Stimulated activated CD8-positive, alpha-beta memory T cell treated with anti-CD3 and anti-CD28 coated beads, Interleukin-7, amount 100 ng/mL, for 4 hours (primary cell): ENCODE measurements around the gene TANGO2.

ENCODE experiments used
- DNase-seq, 2 donors: peaks; one replicate each; pipeline ENCODE4 v3.0.0-alpha.2; 2020; ENCODE audit warnings: low read depth in 2 of 2

The TANGO2 gene

DNA sequence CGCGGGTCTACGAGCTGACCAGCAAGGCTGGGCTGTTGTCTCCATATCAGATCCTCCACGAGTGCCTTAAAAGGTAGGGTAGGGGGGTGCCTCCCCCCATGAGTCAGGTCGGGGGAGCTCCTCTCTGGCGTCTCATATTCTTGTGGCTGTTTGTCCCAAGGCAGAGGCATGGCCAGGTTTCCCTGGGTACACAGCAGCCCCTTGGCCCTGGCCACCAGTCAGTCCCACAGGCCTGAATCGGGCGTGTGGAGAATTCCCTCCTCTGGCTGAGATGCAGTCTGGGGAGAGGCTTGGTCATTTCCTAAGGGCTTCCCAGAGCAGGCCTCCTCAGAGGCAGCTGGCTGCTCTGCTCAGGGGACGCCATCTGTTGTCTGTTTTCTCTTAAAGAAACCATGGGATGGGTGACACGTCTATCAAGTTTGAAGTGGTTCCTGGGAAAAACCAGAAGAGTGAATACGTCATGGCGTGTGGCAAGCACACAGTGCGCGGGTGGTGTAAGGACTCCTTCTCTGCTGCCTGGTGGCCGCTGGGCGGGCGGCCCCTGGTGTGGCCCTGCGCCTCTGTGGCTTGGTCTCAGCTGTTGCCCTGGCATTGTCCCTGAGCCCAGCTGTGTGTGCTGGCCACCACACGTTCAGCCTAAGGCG is 85.4 kb downstream of the TANGO2 start:
- no peak for DNase-seq

DNA sequence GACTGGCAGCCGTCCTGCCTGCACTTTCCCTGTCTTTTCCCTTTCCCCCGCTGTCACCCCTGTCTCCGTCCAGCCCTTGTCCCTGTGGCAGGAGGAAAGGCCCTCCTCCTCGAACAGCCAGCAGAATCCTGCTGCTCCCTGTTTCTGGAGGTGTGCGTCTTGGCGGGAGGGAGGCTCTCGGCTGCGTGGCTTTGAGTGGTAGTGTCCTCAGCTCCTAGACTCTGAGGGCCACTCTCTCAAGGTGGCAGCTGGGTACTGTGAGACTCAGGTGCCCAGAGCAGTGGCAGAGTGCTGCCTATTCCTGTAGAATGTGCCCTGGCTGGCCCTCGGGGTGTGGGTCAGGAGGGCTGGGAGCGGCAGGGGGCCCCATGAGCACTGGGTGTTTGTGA is 85.9 kb downstream of the TANGO2 start:
- DNase-seq: no peak

DNA sequence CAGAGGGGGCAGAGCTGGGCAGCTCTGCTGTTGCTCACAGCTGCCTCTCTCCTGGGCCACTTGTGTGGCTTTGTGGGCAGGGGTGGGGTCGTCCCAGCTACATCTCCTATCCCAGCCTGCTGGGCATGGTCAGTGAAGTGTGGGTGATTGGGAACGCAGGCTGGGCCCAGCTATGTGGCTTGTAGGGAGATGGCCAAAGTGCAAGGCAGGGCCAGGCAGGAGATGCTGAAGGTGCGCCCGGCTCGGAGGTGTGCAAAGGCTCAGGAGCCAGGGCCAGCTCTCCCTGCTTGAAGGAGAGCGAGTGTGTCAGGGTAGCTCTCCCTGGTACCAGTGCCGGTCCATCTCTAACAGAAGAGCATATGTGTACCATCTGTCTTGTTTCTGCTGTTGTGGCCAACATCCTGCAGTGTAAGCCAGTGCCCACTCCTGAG is 86.6 kb downstream of the TANGO2 start:
- no peak for DNase-seq

DNA sequence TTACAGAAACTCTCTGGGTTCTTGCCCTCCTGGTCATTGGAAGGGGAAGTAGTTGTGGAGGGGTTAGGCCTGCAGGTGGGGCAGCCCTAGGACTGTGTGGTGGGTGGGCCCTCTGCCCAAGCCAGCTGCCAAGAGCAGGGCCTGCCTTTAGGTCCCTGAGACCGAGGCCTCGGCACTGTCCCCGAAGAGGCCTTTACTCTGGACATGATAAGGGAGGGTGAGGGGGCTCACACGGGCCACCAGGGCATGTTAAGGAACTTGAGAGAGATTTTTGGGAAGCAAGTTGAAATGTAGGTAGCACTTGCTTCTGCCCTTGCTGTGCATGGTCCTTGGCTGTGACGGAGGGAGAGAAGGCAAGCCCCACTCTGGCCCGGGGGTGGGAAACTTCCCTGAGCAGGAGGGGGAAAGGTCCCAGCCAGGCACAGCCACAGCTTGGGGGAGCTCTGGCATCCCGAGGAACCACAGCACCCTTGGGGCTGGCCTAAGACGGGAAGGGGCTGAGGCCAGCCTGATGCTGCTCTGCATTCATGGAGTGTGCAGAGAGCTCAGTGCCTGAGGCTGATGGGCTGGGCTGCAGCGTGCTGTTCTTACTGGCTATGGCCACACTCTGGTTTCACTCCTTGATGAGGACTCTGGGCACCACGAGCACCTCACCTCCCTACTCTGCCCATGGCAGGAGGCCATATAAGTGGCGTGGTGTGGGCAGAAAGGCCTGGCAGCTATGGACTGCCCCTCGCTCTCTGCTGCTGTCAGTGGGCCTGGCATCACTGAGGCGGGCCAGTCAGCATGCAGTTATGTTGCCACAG is 87.2 kb downstream of the TANGO2 start:
- no peak for DNase-seq

- DNase-seq: no peak
Measured at GRCh38 chr22:20108757-20109230, 87.9 kb downstream of the TANGO2 start.

DNA sequence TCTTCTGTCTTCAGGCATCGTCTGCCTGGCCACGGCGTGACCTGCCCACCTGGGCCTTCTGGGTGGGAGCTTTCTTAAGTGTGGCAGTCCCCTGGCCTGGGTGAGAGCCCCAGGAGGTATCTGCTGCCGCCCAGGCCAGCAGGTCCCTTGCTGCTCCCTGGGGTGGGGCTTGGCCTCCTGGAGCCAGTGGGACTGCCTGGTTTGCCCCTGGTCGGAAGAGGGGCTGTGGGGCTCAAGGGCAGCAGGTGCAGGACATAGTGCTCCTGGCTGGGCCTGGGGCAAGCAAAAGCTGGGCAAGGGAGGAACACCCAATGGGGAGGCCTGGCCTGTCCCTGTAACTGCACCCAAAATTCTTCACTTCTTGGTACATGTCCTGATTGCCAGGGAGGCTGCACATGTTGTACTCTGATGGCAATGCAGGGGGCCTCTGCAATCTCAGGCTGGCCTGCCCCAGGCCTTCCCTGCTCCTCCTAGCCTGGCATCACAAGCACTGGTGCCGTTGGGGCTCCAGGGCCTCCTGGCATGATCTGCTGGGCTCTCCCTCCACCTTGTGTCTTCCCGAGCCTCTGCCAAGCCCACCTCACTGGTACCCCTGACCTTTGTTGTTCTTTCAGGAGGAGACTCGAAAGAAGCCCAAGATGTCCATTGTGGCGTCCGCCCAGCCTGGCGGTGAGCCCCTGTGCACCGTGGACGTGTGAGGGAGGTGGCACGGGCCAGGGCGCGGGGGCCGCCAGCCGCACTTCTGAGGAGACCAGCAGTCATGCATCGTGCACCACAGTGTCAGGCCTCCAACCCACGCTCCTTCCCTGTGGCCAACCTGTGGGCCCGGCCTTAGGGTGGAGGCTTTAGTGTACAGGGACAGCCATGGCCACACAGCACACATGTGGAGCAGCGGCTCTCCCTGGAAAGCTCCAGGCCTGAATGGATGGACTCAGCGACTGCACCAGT is 88.8 kb downstream of the TANGO2 start:
- DNase-seq: no peak

DNA sequence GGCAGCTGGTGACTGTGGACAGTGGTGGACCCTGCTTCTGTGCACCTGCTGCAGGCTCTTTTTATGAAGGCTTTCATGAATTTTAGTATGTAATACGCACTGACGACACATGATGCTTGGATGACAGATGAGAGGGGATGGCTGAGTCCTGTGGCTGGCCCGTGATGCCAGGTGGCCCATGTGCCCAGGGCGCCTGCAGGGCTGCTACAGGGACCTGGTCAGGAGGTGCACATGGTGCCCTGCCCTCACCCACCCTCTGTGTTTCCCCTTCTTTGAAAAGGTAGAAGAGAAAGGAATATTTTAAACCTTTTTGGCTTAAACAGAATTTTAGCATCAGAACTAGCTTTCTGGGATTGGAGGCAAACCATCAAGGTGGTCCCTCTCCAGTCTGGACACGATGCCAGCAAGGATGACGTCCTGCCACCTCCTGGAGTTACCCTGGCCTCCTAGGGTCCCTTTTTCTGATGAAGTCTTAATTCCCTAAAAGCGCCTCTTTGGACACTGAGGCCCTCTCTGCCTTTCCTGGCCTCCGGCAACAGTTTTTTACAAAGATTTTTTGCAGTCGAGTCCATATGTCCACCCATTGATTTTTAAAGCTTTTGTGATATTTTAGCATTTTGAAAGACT is 89.6 kb downstream of the TANGO2 start:
- DNase-seq: no peak

GRCh38 chr22:20111045-20111688 is 90.3 kb downstream of the TANGO2 start:
- DNase-seq: no peak

GRCh38 chr22:20111689-20112622 is 91.0 kb downstream of the TANGO2 start:
- no peak for DNase-seq

DNA sequence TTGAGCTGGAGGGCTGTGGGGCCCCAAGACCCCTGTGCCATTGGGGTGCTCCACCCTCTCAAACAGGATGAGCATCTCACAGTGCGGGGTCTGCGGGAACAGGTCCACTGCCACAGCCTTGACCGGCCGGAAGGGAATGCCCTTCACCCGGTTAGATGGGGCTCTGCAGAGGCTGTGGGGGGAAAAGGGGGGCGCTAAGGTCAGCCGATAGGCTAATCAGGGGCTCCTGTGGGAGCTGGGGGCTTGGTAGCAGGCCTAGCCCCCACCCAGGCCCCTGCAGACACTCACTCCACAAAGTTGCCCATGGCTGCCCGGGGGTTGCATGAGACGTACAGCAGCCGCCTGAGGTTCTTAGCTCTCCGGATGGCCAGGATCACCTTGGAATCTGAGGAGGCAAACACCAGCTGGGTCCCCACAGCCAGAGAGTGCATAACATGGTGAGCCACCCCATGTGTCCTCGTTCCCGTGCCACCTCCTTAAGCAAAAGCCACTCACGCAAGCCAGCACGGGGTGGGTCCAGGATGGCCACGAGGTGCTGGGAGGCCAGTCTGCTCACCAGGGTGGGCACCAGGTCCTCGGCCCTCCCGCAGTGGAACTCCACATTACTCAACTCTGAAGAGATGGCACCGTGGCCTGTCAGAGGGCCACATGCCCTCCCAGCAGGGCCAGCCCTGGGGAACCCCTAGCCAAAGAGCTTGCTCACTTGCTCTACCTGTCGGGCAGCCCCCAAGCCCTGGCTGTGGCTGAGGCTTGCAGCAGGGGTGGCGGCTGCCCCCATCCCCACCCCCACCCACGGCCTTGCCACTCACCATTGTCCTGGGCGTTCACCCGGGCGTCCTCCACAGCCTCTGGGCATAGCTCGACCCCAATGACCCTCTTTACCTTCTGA is 92.0 kb downstream of the TANGO2 start:
- DNase-seq: no peak

DNA sequence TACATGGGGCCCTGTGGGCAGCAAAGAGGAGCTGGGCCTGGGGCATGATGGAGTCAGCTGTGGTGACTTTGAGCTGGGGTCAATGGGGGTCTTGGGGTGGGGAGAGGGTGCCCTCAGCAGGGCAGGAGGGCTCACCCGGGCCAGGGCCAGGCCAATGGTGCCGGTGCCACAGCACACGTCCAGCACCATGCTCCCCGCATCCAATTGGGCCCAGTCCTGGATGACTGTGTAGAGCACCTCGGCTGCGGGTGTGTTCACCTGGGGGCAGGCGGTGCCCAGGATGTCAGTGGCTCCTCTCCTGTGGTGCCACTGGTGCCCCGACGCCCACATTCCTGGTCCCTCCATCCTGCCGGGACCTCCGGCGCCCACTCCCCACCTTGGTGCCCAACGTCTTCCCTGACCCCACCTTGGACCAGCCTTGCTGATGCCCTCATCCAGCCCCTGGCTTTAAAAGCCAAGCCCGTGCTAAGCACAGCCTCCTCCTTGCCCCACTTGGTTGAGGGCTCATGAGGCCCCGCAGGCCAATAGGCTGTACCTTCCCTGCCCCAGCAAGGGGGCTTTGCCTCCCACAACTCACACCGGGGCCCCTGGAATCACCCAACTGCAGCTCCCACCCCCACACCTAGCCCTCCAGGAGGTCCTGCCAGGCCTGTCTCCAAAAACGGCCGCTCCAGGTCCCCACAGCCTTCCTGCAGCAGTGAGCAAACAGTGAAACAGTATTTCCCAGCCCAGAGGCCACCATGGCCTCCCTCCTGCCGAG is 92.8 kb downstream of the TANGO2 start:
- no peak for DNase-seq

GRCh38 chr22:20114506-20115475 is 93.9 kb downstream of the TANGO2 start:
- no peak for DNase-seq

- no peak for DNase-seq
Measured at GRCh38 chr22:20115691-20116375, 94.9 kb downstream of the TANGO2 start, which contains the start of gene RANBP1. Gene RANBP1, plus strand, starts transcription at chr22:20116104. Its CDS starts 81 bp downstream, at chr22:20116185.

DNA sequence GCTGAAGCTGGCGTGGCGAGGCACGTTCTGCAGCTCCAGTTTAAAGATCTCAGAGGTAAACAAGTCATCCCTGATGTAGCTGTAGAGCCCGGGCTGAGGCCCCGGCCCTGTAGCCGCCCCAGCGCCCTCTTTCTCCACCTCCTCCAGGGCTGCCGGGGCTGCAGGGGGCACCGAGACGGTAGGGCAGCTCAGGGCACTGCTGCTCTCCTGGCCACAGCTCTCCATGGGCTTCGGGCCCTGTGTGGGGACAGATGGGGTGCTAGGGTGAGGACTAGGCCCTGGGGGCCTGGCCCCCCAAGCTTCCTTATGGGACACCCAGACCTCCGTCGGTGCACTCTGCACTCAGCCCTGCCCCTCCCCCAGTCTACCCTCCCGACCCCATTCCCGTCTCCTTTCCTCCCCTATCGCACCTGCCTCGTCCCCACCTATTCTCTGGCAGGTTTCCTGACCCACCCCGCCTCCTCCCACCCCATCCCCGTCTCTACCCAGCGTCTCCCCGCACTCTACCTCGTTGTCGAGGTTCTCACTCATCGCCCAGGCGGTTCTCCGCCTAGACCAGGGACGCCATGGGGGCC is 95.6 kb downstream of the TANGO2 start:
- no peak for DNase-seq
